GM23338 (cell line): ENCODE results near the gene SPATA1. TPM values are rescaled to one million over a fixed set of nuclear protein-coding genes. Genes with fewer than 3 reads are reported as not detected.

Experiments
- ATAC-seq: fragments of 200-7000 bp; cut with Tn5 transposase; 3 replicates; pipeline ENCODE4 v1.9.1; 2020
- DNase-seq: peaks from one replicate; pipeline ENCODE4 v3.0.0-alpha.2; 2015; ENCODE audit warnings: low spot score
- H2AFZ ChIP-seq: fragments of 200-600 bp; sonication (generic); 2 replicates; pipeline ENCODE4 v1.8.0; 2016; ENCODE audit warnings: antibody characterized with exemption, mild to moderate bottlenecking, moderate library complexity
- H3F3A ChIP-seq: fragments of 200-600 bp; sonication (generic); replicated peaks from 2 replicates; pipeline ENCODE4 v1.8.0; 2017; ENCODE audit warnings: antibody characterized with exemption, mixed run types, low read depth
- H3K27ac ChIP-seq: fragments of 200-600 bp; sonication (generic); 2 replicates; pipeline ENCODE4 v1.6.1; 2016; ENCODE audit warnings: low read depth
- H3K27me3 ChIP-seq: fragments of 200-600 bp; sonication (generic); 2 replicates; pipeline ENCODE4 v1.8.0; 2016; ENCODE audit warnings: mild to moderate bottlenecking, mixed run types, moderate library complexity; ENCODE audit not compliant: insufficient read depth
- H3K36me3 ChIP-seq: fragments of 200-600 bp; sonication (generic); 2 replicates; pipeline ENCODE4 v1.8.0; 2016; ENCODE audit warnings: mild to moderate bottlenecking; ENCODE audit not compliant: insufficient read depth
- H3K4me1 ChIP-seq: fragments of 200-600 bp; sonication (generic); 2 replicates; pipeline ENCODE4 v1.8.0; 2016; ENCODE audit warnings: mild to moderate bottlenecking, moderate library complexity; ENCODE audit not compliant: insufficient read depth
- H3K4me2 ChIP-seq: fragments of 200-600 bp; sonication (generic); 2 replicates; pipeline ENCODE4 v1.7.1; 2017; ENCODE audit warnings: mixed run types
- H3K4me3 ChIP-seq: fragments of 200-600 bp; sonication (generic); 2 replicates; pipeline ENCODE4 v1.6.1; 2016; ENCODE audit warnings: mixed run types
- H3K79me2 ChIP-seq: fragments of 200-600 bp; sonication (generic); replicated peaks from 2 replicates; pipeline ENCODE4 v1.8.0; 2017; ENCODE audit warnings: mild to moderate bottlenecking; ENCODE audit not compliant: insufficient read depth
- H3K9me2 ChIP-seq: fragments of 200-600 bp; sonication (generic); 2 replicates; pipeline ENCODE4 v1.8.0; 2017; ENCODE audit not compliant: insufficient read depth
- H4K20me1 ChIP-seq: fragments of 200-600 bp; sonication (generic); replicated peaks from 2 replicates; pipeline ENCODE4 v1.8.0; 2017; ENCODE audit warnings: mild to moderate bottlenecking; ENCODE audit not compliant: insufficient read depth
- H3K27ac Mint-ChIP-seq: 2 replicates; pipeline ENCODE4 v1.8.0; 2020; ENCODE audit warnings: inconsistent platforms, mild to moderate bottlenecking, moderate library complexity, mixed read lengths
- H3K27me3 Mint-ChIP-seq: 3 replicates; pipeline ENCODE4 v1.8.0; 2022; ENCODE audit warnings: low read depth, mild to moderate bottlenecking, moderate library complexity, mixed read lengths, inconsistent platforms; ENCODE audit not compliant: insufficient read depth, poor library complexity
- H3K36me3 Mint-ChIP-seq: 3 replicates; pipeline ENCODE4 v1.8.0; 2021; ENCODE audit warnings: low read depth, mild to moderate bottlenecking, inconsistent platforms, moderate library complexity, mixed read lengths
- H3K4me1 Mint-ChIP-seq: 3 replicates; pipeline ENCODE4 v1.8.0; 2020; ENCODE audit warnings: mild to moderate bottlenecking, inconsistent platforms, mixed read lengths
- H3K4me3 Mint-ChIP-seq: 3 replicates; pipeline ENCODE4 v1.8.0; 2021; ENCODE audit warnings: moderate library complexity, mild to moderate bottlenecking, inconsistent platforms, mixed read lengths
- H3K9me3 Mint-ChIP-seq: 3 replicates; pipeline ENCODE4 v1.8.0; 2020; ENCODE audit warnings: moderate library complexity, mild to moderate bottlenecking, inconsistent platforms, mixed read lengths
- ETS1 ChIP-seq: IDR thresholded peaks from 2 replicates; pipeline ENCODE4 v1.6.1; 2016; ENCODE audit warnings: antibody characterized with exemption
- EZH2 ChIP-seq: fragments of 200-600 bp; sonication (generic); IDR thresholded peaks from one replicate; pipeline ENCODE4 v1.8.0; 2017; ENCODE audit warnings: antibody characterized with exemption, mild to moderate bottlenecking, low read depth; ENCODE audit not compliant: unreplicated experiment
- JUNB ChIP-seq: IDR thresholded peaks from one replicate; pipeline ENCODE4 v1.6.1; 2016; ENCODE audit warnings: antibody characterized with exemption; ENCODE audit not compliant: unreplicated experiment
- NANOG ChIP-seq: IDR thresholded peaks from 2 replicates; pipeline ENCODE4 v1.6.1; 2016; ENCODE audit warnings: antibody characterized with exemption, borderline replicate concordance
- STAT1 ChIP-seq: IDR thresholded peaks from one replicate; pipeline ENCODE4 v1.6.1; 2016; ENCODE audit warnings: antibody characterized with exemption; ENCODE audit not compliant: unreplicated experiment
- ZNF114 ChIP-seq: fragments of 250-450 bp; sonication (Bioruptor Pico); IDR thresholded peaks from 2 replicates; pipeline ENCODE4 v1.5.0; 2020; ENCODE audit warnings: mild to moderate bottlenecking, moderate library complexity
- ZNF462 ChIP-seq: fragments of 250-450 bp; sonication (Bioruptor Pico); IDR thresholded peaks from 2 replicates; pipeline ENCODE4 v1.5.0; 2020; ENCODE audit warnings: mild to moderate bottlenecking, moderate library complexity
- polyA plus RNA-seq: library from polyadenylated mRNA; unstranded; fragments of >200 nt; fragmentation: Nextera tagmentation; extraction: Ambion mirVana; gene quantifications from 2 replicates; pipeline ENCODE4 v1.2.1, GENCODE V29; 2016
- total RNA-seq: library from RNA; depleted of rRNA; stranded (reverse); fragments of >200 nt; shearing (Covaris generic); gene quantifications from 2 replicates; pipeline ENCODE4 v1.2.3, GENCODE V29; 2014

The SPATA1 gene
- total and polyA plus RNA-seq, 2 experiments from 2014 or later = 3.3 TPM; not detected in 1

GRCh38 chr1:84603223-84603622, 97.0 kb downstream of the SPATA1 start:
- Histone ChIP-seq H3F3A (no peaks in the 10 kb centered on the region), H3K36me3 (peaks cover 3% of the 10 kb centered on the region; the same call in 1 of the 2 replicates), H3K4me2 (no peak overlapping the region), H3K27ac (no peak overlapping the region), H3K4me1 (no peaks in the 10 kb centered on the region; the same call in 1 of the 2 replicates), H4K20me1 (no peaks in the 10 kb centered on the region), H3K79me2 (no peaks in the 10 kb centered on the region), H3K4me3 (no peak overlapping the region), H3K9me2 (no peaks in the 10 kb centered on the region), H2AFZ (no peak overlapping the region), H3K27me3 (no peaks in the 10 kb centered on the region)
- Mint-ChIP-seq H3K4me3 (no peak overlapping the region), H3K4me1 (no peaks in the 10 kb centered on the region; the same call in 2 of the 3 replicates), H3K9me3 (peaks cover 42% of the 10 kb centered on the region), H3K27ac (no peak overlapping the region), H3K36me3 (peaks cover 30% of the 10 kb centered on the region), H3K27me3 (peaks cover 3% of the 10 kb centered on the region)
- TF ChIP-seq ETS1 = no peak
- TF ChIP-seq ZNF462 = no peak
- no peak for TF ChIP-seq JUNB
- TF ChIP-seq EZH2 = no peak
- TF ChIP-seq ZNF114 = no peak
- TF ChIP-seq STAT1 = no peak
- no peak for TF ChIP-seq NANOG
- no peak for DNase-seq
- no peak for ATAC-seq
